Suprapubic skin (tissue), 3 donors: ENCODE data around the gene EXOC2.

Experiments used
- CTCF ChIP-seq, 2 donors: fragments of 200-600 bp in 1 of 2; fragments of 450-650 bp in 1 of 2; sonication (generic) in 1 of 2; IDR thresholded peaks; one replicate each; pipeline ENCODE4 v1.5.1; 2016 to 2019; ENCODE audit warnings: antibody characterized with exemption in 2 of 2, mild to moderate bottlenecking in 1 of 2, moderate library complexity in 1 of 2
- EP300 ChIP-seq: sonication (generic); formaldehyde crosslinking; IDR thresholded peaks from one replicate; pipeline ENCODE4 v1.6.1; 2017; ENCODE audit warnings: antibody characterized with exemption
- POLR2A ChIP-seq, 2 donors: fragments of 450-650 bp; IDR thresholded peaks; one replicate each; pipeline ENCODE4 v1.6.1; 2017; ENCODE audit warnings: antibody characterized with exemption in 2 of 2, mild to moderate bottlenecking in 2 of 2, moderate library complexity in 2 of 2

- no peak for TF ChIP-seq POLR2A (IDR thresholded peaks at IDR 0.05)
- no peak for TF ChIP-seq EP300
- TF ChIP-seq CTCF (IDR thresholded peaks at IDR 0.05): no peak
Measured at GRCh38 chr6:635233-635632, 57.7 kb downstream of the EXOC2 start.
